NCI-H748 (cell line): ENCODE measurements around the gene SNX20.

Source experiments
- DNase-seq: peaks from one replicate; lab custom pipeline; 2025; ENCODE audit not compliant: unreplicated experiment; lab: John Stamatoyannopoulos, UW

The SNX20 gene, protein sequence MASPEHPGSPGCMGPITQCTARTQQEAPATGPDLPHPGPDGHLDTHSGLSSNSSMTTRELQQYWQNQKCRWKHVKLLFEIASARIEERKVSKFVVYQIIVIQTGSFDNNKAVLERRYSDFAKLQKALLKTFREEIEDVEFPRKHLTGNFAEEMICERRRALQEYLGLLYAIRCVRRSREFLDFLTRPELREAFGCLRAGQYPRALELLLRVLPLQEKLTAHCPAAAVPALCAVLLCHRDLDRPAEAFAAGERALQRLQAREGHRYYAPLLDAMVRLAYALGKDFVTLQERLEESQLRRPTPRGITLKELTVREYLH

DNA sequence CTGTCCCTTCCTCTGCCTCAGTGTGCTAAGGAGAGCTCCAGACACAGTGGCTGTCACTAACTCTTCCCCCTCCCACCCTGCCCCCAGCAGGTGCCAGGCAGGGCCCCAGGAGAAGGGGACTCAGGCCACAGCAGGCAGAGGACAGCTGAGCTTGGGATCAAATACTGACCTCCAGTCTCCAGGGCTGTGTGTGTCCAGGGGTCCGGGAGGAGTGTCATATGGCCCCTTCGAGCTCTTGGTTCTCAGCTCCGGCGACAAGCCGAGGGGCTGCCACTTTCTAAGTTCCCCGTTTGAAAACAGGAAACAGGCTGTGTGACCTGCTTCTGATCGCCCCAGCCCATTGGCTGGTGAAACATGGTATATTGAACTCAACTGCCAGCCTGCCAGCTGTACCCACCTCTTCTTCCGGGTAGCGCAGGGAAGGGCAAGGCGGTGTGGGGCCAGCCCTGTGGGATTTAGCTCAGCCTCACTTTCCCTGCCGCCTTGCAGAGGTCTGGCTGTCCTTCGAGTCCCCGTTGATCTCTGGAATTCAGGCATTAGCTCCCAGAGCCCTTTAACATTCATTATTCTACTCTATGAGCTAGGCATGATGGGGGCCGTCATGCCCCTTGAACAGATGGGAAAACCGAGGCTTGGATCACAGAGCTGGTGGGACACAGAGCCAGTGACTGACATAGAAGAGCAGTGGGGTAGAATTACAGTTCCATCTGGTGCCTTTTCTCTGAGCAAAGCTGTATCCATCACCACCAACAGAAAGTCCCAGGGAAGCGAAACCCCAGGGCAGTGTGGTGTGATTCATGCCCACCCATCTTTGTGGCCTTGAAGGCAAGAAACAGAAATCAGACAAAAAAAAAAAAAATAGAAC is at the start of gene SNX20:
SNX20 (minus strand) TSS at position 292 of the 865 bp plus-strand sequence. CDS start 3,786 bp downstream, outside the sequence.
- DNase-seq = no peak

DNA sequence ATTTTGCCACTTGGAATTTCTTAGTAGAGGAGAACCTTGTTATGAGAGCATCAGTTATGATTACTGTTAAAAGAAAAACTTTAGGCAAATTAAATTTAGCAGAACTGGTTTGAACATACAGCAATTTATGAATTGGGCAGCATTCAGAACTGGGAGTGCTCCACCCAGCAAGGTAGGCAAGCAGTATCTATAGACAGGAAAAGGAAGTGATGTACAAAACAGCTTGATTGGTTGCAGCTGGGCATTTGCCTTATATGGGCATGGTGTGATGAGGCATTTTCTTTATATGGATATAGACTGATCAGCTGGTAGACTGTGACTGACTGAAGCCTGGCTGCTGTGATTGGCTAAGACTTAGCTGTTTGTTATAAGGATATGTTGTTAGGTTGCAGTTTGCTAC is 43.2 kb upstream of the SNX20 start:
- no peak for DNase-seq

DNA sequence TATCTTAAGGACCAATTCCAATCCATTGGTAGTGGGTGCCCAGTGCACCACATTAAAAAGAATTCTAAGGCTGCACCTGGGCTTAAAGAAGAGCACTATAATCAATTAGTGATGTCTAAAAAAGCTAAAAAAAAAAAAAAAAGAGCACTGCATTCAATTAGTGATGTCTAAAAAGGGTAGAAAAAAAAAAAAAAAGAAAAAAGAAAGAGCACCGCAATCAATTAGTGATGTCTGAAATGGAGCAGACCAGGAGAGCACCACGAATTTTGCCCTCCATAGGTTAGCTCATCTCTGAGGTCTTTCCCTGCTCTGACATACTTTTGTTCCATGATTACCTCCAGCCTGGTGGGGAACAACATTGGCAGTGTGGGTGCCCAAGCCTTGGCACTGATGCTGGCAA is 41.8 kb upstream of the SNX20 start:
- DNase-seq = no peak

GRCh38 chr16:50722405-50722737 is 41.3 kb upstream of the SNX20 start:
- no peak for DNase-seq

GRCh38 chr16:50721549-50722404 is 40.7 kb upstream of the SNX20 start:
- DNase-seq = no peak

DNA sequence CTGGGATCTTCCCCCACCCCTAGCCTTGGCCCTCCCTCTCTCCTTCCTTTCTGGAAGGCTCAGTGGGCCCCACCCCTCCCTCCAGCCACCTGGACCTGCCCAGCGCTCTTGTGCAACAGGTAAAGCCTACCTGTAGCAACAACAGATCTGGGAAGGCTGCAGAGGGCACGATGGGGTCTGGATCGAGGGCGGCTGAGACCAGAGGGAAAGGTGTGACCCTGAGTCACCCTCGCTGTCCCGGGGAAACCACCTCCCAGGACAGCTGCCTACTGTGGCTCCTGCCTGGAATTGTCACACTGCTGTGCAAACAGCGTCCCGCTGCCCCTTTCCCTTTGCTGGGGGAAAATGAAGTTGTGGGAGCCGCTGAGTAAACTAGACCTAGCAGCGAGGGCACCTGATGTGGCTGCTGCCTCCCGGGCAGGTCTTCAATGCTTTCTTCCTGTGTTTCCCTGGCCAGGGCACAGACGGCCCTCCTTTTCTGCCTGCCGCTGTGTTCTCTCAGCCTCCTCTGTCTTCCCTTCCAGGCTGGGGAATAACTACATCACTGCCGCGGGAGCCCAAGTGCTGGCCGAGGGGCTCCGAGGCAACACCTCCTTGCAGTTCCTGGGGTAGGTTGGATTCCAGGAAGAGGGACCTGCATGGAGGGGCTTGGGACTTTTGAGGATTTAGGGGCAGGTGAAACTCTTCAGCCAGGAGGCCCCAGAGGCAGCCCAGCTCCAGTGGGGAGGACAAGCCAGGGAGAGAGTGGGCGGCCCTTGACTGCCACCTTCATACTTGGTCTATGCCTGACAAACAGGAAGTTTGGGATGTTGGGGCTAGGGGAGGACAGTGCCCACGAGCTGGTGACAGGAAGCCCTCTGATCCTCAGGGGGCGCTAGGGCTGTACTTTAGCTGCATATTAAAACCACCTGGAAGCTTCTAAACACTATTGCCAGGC is 38.6 kb upstream of the SNX20 start:
- DNase-seq = no peak

- no peak for DNase-seq
Observed at GRCh38 chr16:50718761-50719400, 37.8 kb upstream of the SNX20 start.

DNA sequence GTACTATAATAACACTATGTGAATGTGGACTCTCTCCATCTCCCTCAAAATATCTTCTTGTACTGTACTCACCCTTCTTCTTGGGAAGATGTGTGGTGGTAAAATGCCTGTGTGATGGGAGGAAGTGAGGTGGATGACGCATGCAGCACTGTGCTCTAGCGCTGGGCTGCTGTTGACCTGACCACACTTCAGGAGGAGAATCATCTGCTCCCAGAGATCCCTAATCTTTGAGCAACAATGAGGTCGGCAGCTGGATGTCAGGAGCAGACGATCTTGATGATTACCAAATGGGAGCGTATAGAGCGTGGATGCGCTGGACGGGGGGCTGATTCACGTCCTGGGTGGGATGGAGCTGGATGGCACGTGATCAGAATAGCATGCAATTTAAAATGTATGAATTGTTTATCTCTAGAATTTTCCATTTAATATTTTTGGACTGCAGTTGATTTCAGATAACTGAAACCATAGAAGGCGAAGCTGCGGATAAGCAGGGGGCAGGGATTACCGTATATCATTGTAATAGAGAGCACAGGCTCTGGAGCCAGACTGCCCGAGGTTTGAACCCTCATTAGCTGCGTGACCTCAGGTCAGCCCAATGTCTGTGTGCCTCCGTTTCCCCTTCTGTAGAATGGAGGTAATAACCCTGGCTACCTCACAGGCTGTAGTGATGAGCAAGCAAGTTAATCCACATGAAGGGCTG is 37.1 kb upstream of the SNX20 start:
- no peak for DNase-seq

- DNase-seq = no peak
Observed at GRCh38 chr16:50717494-50717893, 36.4 kb upstream of the SNX20 start.

DNA sequence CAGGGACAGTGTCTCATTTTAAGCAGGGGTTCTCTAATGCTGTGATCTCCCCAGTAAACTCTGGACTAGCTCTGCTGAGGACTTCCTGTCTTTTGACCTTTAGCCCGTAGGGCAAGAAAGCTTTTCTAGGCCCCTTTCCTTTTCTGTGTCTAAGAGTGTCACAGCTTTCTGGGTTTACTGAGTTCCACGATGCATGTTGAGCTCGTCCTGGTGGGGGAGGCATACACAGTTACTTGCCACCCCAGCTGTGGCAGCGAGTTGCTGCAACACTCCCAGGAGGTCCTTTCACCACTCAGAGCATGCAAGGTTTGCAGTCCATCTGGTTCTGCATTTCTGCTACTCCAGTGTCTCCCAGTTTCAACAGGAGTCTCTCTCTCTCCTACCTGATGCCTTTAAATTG is 36.0 kb upstream of the SNX20 start:
- DNase-seq = no peak

DNA sequence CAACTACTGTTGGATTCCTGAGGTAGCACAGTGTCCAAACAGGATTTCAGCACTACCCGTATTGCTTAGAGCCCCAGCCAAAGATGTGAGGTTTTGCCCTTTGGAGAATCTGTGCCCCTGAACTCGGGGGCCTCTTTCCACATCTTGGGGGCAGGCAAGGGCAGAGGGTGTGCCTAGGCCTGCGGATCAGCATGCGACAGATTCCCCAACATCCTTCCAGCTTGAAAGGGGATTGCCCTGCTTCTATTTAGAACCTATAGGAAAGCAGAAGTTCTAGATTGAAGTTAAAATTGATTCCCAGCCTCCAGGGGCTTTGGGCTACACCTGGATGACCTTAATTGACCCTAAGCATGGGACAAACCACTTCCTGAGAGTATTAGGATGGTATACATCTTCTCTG is 31.8 kb upstream of the SNX20 start:
- DNase-seq = no peak

DNA sequence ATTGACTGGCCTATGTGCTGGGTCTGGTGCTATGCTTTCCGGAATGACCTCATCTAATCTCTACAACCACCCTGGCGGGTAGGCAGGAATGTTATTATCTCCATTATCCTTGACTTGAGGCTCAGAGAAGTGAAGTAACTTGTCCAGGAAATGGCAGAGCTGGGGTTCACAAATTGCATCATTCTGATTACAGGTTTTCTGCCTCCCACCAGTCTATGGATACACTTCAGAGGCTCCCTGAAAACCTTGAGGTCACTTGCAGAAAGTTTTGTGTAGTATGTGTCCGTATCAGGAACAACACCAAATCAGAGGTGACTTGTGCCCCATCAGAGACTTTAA is 31.4 kb upstream of the SNX20 start:
- DNase-seq = no peak

DNA sequence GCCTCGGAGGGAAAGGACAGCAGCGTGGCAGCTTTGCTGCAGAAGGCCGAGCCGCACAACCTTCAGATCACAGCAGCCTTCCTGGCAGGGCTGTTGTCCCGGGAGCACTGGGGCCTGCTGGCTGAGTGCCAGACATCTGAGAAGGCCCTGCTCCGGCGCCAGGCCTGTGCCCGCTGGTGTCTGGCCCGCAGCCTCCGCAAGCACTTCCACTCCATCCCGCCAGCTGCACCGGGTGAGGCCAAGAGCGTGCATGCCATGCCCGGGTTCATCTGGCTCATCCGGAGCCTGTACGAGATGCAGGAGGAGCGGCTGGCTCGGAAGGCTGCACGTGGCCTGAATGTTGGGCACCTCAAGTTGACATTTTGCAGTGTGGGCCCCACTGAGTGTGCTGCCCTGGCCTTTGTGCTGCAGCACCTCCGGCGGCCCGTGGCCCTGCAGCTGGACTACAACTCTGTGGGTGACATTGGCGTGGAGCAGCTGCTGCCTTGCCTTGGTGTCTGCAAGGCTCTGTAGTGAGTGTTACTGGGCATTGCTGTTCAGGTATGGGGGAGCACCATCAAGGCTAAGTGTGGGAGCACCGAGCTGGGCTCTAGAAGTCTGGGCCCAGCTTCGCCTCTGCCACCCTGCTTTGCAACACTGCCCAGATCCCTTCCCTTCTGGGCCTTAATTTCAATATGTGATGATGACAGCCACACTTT is 30.9 kb upstream of the SNX20 start:
- DNase-seq = no peak

- DNase-seq = no peak
Observed at GRCh38 chr16:50711040-50711439, 29.9 kb upstream of the SNX20 start.

GRCh38 chr16:50709980-50710379 is 28.9 kb upstream of the SNX20 start:
- no peak for DNase-seq

DNA sequence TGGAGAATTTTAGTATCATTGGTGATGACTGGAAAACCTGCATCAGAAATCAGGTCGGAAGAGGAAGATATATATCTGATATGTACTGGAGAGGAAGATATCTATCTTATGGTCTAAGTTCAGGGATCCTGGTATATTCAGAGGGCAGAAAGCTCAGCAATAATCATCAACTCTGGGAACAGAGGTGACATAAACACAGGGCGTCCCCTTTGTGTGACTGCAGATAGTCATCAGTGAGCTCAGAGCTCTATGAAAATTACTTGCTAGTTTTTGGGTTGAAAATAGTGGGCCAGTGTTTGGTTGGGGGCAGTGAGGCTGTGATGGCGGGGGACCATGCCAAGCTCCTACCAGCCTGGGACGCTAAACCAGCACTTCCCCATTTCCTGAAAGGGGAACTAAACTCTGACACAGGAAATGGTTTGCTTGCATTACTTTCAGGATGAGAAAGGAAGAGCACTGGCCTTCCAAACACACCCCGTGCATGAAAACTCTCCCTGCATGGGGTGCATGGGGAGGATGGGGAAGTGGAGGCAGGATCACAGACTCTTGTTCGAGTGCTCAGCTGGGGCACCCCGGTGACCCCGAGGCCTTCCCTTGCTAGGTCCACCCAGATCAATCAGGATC is 28.1 kb upstream of the SNX20 start:
- no peak for DNase-seq

DNA sequence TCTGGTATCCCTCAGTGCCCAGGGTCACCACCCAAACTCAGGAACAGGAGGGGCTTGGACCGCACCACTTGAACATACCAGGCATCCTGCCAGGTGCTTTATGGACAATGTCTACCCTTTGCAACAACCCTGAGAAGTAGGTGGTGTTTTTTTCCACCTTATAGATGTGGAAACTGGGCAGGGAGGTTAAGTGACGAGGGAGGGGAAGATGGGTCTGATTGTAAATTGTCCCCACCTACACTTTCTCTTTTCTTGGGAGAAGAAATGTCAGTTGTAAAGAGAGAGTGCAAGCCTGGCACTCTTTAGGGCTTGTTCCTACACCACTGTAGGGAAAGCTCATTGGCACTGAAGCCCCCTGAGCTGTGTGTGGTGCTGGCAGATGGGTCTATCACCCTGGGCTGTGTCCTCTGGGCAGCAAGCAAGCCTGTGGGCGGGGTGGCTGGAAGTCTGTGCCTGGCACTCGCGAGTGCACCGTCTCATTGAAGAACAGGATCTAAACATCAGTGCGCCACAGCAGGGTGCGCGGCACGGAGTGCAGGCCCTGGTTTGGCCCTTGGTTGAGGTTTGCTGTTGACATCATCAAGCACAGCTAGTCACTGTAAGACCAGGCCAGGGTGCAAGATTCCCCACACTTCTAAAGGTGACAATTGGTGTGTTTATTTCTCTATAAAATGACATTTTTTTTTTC is 27.4 kb upstream of the SNX20 start:
- DNase-seq = no peak

DNA sequence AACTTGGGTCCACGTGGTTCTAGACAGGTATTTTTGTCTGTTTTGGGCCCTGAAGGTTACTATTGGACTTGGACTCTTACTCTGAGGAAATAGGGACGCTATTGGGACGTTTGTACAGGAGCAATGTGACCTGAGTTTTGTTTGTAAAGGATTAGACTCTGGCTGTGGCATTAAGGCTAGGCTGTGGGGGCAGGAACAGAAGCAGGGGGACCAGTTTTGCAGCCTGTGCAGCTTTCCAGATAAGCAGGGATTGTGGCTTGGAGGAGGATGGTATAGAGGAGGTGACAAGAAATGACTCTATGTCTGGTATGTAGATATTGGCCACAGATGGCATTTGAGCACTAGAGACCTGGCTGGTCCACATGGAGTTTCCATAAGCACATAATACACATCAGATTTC is 25.1 kb upstream of the SNX20 start:
- DNase-seq = no peak
